SK-N-SH (cell line): Measurements from ENCODE around the gene NAGK.

Experiments
- CTCF ChIP-seq: fragments of 200-600 bp; sonication (generic); IDR thresholded peaks from 2 replicates; pipeline ENCODE4 v1.6.1; 2017; ENCODE audit warnings: antibody characterized with exemption, mild to moderate bottlenecking, moderate library complexity
- EP300 ChIP-seq, 2 experiments: IDR thresholded peaks; 2 replicates each; pipeline versions ENCODE4 v1.4.0 to v1.6.1; 2012; ENCODE audit warnings: borderline replicate concordance in 1 of 2, low read depth in 1 of 2, low read length in 1 of 2
- EZH2phosphoT487 ChIP-seq: fragments of 200-600 bp; sonication (generic); IDR thresholded peaks from 2 replicates; pipeline ENCODE4 v1.6.1; 2017; ENCODE audit warnings: low read depth, mixed run types, mild to moderate bottlenecking, antibody characterized with exemption, moderate library complexity, borderline replicate concordance
- FOXJ3 ChIP-seq: sonication (generic); formaldehyde crosslinking; IDR thresholded peaks from 2 replicates; pipeline ENCODE4 v1.5.1; 2020; ENCODE audit warnings: mild to moderate bottlenecking, missing genetic modification reagents
- MAX ChIP-seq: IDR thresholded peaks from 2 replicates; pipeline ENCODE4 v1.4.0; 2012; ENCODE audit warnings: low read depth
- MXI1 ChIP-seq: IDR thresholded peaks from 2 replicates; pipeline ENCODE4 v1.6.1; 2012; ENCODE audit warnings: mild to moderate bottlenecking, low read depth, low read length, improper control_type of control experiment
- NFIC ChIP-seq: IDR thresholded peaks from 2 replicates; pipeline ENCODE4 v1.4.0; 2012; ENCODE audit warnings: borderline replicate concordance
- POLR2AphosphoS5 ChIP-seq: IDR thresholded peaks from 2 replicates; pipeline ENCODE4 v1.6.1; 2012; ENCODE audit warnings: low read depth, low read length
- REST ChIP-seq: IDR thresholded peaks from 2 replicates; pipeline ENCODE4 v1.6.1; 2012; ENCODE audit warnings: mild to moderate bottlenecking, low read depth, low read length, moderate library complexity
- RFX5 ChIP-seq: IDR thresholded peaks from 2 replicates; pipeline ENCODE4 v1.6.1; 2012; ENCODE audit warnings: mild to moderate bottlenecking, improper control_type of control experiment, low read length
- RXRA ChIP-seq: IDR thresholded peaks from 2 replicates; pipeline ENCODE4 v1.4.0; 2012; ENCODE audit warnings: low read depth, mild to moderate bottlenecking, borderline replicate concordance
- TAF1 ChIP-seq: IDR thresholded peaks from 2 replicates; pipeline ENCODE4 v1.6.1; 2012; ENCODE audit warnings: low read depth, mild to moderate bottlenecking, low read length, moderate library complexity, borderline replicate concordance
- TCF12 ChIP-seq: IDR thresholded peaks from 2 replicates; pipeline ENCODE4 v1.4.0; 2012
- ZBTB33 ChIP-seq: IDR thresholded peaks from 2 replicates; pipeline ENCODE4 v1.4.0; 2012; ENCODE audit warnings: low read depth, borderline replicate concordance

GRCh38 chr2:71060211-71060610 lies 8.2 kb upstream of the NAGK start:
- no peak for TF ChIP-seq CTCF
- TF ChIP-seq NFIC = no peak
- no peak for TF ChIP-seq MAX
- TF ChIP-seq RFX5 = no peak
- TF ChIP-seq EZH2phosphoT487 = no peak
- no peak for TF ChIP-seq RXRA
- TF ChIP-seq MXI1 = no peak
- no peak for TF ChIP-seq EP300 (IDR thresholded peaks at IDR 0.05; ENCODE audit: borderline replicate concordance in 1 of 2, low read depth in 1 of 2, low read length in 1 of 2)
- TF ChIP-seq ZBTB33 = no peak
- TF ChIP-seq TCF12 = no peak
- TF ChIP-seq FOXJ3 (CRISPR knock-in tag) = no peak
- no peak for TF ChIP-seq TAF1
- TF ChIP-seq REST = no peak
- no peak for TF ChIP-seq POLR2AphosphoS5
